Measurements from ENCODE around the gene POFUT2.

Gene POFUT2

DNA sequence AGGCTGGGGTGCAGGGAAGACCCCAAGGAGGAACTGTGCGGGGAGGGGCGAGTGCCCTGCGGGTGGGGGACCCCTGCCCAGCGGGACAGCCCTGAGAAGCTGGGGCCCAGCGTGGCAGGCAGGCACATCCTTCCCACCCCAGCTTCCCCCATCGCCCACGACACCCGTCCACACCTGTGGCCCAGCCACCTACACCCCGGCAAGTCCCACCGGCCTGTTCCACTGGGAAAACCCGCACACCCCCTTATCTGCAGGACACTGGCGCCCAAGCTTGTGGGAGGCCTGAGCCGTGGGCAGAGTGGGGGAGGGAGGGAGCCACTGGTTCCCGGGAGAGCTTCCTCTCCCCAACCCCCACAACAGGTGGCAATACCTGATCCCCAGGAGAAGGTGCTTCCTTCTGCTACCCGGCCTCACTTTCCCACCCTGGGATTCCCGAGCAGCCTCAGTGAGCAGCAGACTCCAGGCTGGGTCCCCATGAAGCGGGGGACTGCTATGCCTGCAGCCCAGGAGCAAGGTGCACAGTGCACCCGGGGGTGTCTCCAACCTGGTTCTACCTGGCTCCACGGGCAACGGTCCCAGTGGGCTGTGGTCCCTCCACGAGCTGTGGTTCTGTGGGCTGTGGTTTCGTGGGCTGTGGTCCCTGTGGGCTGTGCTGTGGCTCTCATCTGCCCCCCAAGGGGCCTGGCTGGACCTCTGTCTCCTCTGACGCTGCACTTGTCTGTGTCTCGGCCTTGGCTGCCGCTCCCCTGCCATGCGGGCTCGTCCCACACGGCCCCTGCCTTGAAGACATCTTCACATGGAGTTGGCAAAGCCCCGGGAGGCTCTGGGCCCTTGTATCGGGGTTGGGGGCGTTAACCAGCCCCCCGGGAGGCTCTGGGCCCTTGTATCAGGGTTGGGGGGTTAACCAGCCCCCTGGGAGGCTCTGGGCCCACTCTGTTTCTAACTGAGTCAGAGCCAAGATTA lies 37.8 kb upstream of the POFUT2 start:
- H3K27me3 ChIP-seq (ENCODE audit: control insufficient read depth in 1 of 2, insufficient read depth in 2 of 2, low read length in 2 of 2) = no peaks in the 10 kb centered on the region
- no peaks in the 10 kb centered on the region for H3K36me3 ChIP-seq (ENCODE audit: control insufficient read depth in 2 of 2, insufficient read depth in 2 of 2, low read length in 2 of 2)
- no peak overlapping the region for H3K27ac ChIP-seq (ENCODE audit: low read length)
- H3K4me1 ChIP-seq (ENCODE audit: control insufficient read depth, insufficient read depth, low read length) = peaks cover 22% of the 10 kb centered on the region
- no peaks in the 10 kb centered on the region for H3K9me3 ChIP-seq (ENCODE audit: control insufficient read depth in 2 of 2, low read length in 2 of 2)
- H3K9ac ChIP-seq (ENCODE audit: low read length in 2 of 2) = no peak overlapping the region
- no peak overlapping the region for H3K4me3 ChIP-seq (ENCODE audit: low read length in 2 of 2)

- Histone ChIP-seq H3K36me3 (ENCODE audit: control insufficient read depth in 2 of 2, insufficient read depth in 2 of 2, low read length in 2 of 2) (no peaks in the 10 kb centered on the region), H3K4me3 (ENCODE audit: low read length in 2 of 2) (no peak overlapping the region), H3K4me1 (ENCODE audit: control insufficient read depth, insufficient read depth, low read length) (peaks cover 22% of the 10 kb centered on the region), H3K27ac (ENCODE audit: low read length) (no peak overlapping the region), H3K9ac (ENCODE audit: low read length in 2 of 2) (no peak overlapping the region), H3K27me3 (ENCODE audit: control insufficient read depth in 1 of 2, insufficient read depth in 2 of 2, low read length in 2 of 2) (no peaks in the 10 kb centered on the region), H3K9me3 (ENCODE audit: control insufficient read depth in 2 of 2, low read length in 2 of 2) (no peaks in the 10 kb centered on the region)
These were observed 37.0 kb upstream of the POFUT2 start for GRCh38 chr21:45324489-45325205.

DNA sequence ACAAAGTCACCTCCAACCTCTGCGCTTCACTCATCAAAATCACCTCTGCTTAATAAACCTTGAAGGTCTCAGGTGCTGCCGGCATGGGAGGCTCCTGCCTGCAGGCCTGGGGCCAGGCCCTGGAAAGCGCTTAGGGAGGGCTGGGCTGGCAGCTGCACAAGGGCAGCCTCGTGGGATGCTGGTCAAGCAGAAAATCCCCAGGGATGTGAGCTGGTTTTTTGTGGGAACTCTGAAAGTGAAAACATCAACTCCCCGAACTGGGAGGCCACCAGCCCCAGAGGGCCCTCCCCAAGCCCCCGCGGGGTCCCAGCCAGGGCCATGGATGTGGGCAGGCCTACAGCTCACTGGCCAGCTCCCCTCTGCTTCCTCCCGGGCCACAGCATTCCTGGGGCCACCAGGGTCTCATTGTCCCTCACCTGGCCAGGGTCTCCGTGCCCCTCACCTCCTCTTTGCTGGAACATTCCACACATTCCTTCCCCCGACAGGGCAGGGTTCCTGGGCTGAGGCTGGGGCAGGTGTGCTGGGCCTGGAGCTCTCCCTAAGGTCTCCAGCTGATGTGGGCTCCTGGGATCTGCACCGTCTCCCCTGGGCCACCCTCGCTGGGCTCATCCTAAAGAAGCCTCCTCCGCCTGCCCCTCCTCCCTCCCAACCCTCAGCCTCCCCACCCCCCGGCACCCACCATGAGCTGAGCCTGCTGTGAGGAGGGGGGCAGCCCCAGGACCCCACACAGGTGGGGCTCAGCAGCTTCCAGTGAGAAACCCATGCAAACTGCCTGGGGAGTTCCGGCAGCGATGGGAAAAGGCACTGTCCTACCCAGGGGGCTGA lies 36.0 kb upstream of the POFUT2 start:
- no peak overlapping the region for H3K27ac ChIP-seq (ENCODE audit: low read length)
- no peak overlapping the region for H3K9ac ChIP-seq (ENCODE audit: low read length in 2 of 2)

DNA sequence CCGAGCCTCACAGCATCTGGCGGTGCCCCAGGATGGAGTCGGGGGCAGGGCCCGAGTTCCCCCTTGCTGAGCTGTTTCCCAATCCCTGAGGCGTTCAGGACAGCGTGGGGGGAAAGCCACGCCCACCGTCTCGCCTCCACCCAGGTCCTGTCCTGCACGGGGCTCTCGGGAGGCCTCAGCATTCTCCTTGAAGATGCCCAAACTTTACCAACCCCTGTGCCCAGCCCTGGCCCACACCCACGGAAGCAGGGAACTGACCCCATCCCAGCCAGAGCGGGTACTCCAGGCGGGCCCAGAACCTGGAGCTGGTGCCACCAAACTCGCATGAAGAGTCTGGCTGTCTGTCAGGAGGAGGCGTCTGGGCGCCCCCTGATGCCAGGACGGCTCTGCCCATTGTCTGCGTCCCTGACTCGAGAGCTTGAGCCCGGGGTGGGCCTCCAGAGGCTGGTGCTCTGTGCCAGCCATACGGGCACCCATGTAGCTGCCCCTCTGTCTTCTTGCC lies 35.3 kb upstream of the POFUT2 start:
- no peak overlapping the region for H3K4me3 ChIP-seq (ENCODE audit: low read length in 2 of 2)
- no peak overlapping the region for H3K9ac ChIP-seq (ENCODE audit: low read length in 2 of 2)
- H3K27ac ChIP-seq (ENCODE audit: low read length) = no peak overlapping the region
- H3K4me1 ChIP-seq (ENCODE audit: control insufficient read depth, insufficient read depth, low read length) = peaks cover 34% of the 10 kb centered on the region
- no peaks in the 10 kb centered on the region for H3K9me3 ChIP-seq (ENCODE audit: control insufficient read depth in 2 of 2, low read length in 2 of 2)
- no peaks in the 10 kb centered on the region for H3K36me3 ChIP-seq (ENCODE audit: control insufficient read depth in 2 of 2, insufficient read depth in 2 of 2, low read length in 2 of 2)
- no peaks in the 10 kb centered on the region for H3K27me3 ChIP-seq (ENCODE audit: control insufficient read depth in 1 of 2, insufficient read depth in 2 of 2, low read length in 2 of 2)

More for the DNA sequence above, 36.0 kb upstream of the POFUT2 start:
- Histone ChIP-seq H3K36me3 (ENCODE audit: control insufficient read depth in 2 of 2, insufficient read depth in 2 of 2, low read length in 2 of 2) (no peaks in the 10 kb centered on the region), H3K9me3 (ENCODE audit: control insufficient read depth in 2 of 2, low read length in 2 of 2) (no peaks in the 10 kb centered on the region), H3K4me1 (ENCODE audit: control insufficient read depth, insufficient read depth, low read length) (peaks cover 29% of the 10 kb centered on the region), H3K27me3 (ENCODE audit: control insufficient read depth in 1 of 2, insufficient read depth in 2 of 2, low read length in 2 of 2) (no peaks in the 10 kb centered on the region), H3K4me3 (ENCODE audit: low read length in 2 of 2) (no peak overlapping the region)

DNA sequence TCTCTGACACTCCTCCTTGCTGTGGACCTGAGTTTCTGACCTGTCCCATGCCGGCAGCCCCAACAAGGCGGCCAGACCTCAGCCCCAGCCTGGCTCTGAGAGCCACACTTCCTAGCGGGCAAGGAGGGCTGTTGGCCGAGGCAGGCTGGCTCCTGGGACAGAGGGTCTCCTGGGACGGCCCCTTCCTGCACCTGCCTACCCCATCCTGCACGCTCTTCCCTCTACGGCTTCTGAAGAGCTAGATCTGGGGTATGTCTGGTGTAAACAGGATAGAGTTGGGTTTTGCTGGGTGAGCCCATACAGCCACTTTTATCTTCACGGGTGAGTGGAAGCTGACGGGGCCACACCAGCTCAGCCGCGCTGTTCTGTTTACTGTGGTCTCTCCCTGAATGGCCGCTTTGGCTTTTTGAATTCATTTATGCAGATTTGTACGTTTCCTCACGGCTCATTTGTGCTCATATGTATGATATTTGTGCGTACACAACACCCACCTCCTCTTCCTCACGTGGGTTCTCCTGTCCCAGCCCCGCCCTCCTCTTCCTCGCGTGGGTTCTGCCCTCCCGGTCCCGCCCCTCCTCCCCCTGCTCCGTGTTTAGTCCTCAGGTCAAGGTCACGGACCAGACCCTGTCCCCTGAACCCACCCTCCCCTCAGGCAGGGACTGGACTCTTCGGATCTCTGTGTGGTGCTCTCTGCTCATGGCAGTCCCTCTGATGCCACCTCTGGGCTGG lies 34.7 kb upstream of the POFUT2 start:
- H3K9ac ChIP-seq (ENCODE audit: low read length in 2 of 2) = no peak overlapping the region
- H3K4me3 ChIP-seq (ENCODE audit: low read length in 2 of 2) = no peak overlapping the region
- H3K36me3 ChIP-seq (ENCODE audit: control insufficient read depth in 2 of 2, insufficient read depth in 2 of 2, low read length in 2 of 2) = no peaks in the 10 kb centered on the region
- no peak overlapping the region for H3K27ac ChIP-seq (ENCODE audit: low read length)
- H3K27me3 ChIP-seq (ENCODE audit: control insufficient read depth in 1 of 2, insufficient read depth in 2 of 2, low read length in 2 of 2) = no peaks in the 10 kb centered on the region
- H3K4me1 ChIP-seq (ENCODE audit: control insufficient read depth, insufficient read depth, low read length) = peaks cover 40% of the 10 kb centered on the region
- H3K9me3 ChIP-seq (ENCODE audit: control insufficient read depth in 2 of 2, low read length in 2 of 2) = no peaks in the 10 kb centered on the region

- peak overlapping the region; percentile 55 for H3K27ac ChIP-seq (ENCODE audit: low read length)
- H3K36me3 ChIP-seq (ENCODE audit: control insufficient read depth in 2 of 2, insufficient read depth in 2 of 2, low read length in 2 of 2) = no peaks in the 10 kb centered on the region
- H3K4me1 ChIP-seq (ENCODE audit: control insufficient read depth, insufficient read depth, low read length) = peaks cover 44% of the 10 kb centered on the region
- no peak overlapping the region for H3K4me3 ChIP-seq (ENCODE audit: low read length in 2 of 2)
- peak overlapping the region in 1 of 2 donors; percentile 59 for H3K9ac ChIP-seq (ENCODE audit: low read length in 2 of 2)
- no peaks in the 10 kb centered on the region for H3K9me3 ChIP-seq (ENCODE audit: control insufficient read depth in 2 of 2, low read length in 2 of 2)
- H3K27me3 ChIP-seq (ENCODE audit: control insufficient read depth in 1 of 2, insufficient read depth in 2 of 2, low read length in 2 of 2) = no peaks in the 10 kb centered on the region
These were observed 32.7 kb upstream of the POFUT2 start for GRCh38 chr21:45320261-45321025.

- no peaks in the 10 kb centered on the region for H3K36me3 ChIP-seq (ENCODE audit: control insufficient read depth in 2 of 2, insufficient read depth in 2 of 2, low read length in 2 of 2)
- peak overlapping the region; percentile 55 for H3K27ac ChIP-seq (ENCODE audit: low read length)
- no peaks in the 10 kb centered on the region for H3K27me3 ChIP-seq (ENCODE audit: control insufficient read depth in 1 of 2, insufficient read depth in 2 of 2, low read length in 2 of 2)
- peak overlapping the region in 1 of 2 donors; percentile 59 for H3K9ac ChIP-seq (ENCODE audit: low read length in 2 of 2)
- H3K4me3 ChIP-seq (ENCODE audit: low read length in 2 of 2) = no peak overlapping the region
- H3K9me3 ChIP-seq (ENCODE audit: control insufficient read depth in 2 of 2, low read length in 2 of 2) = no peaks in the 10 kb centered on the region
- peaks cover 44% of the 10 kb centered on the region for H3K4me1 ChIP-seq (ENCODE audit: control insufficient read depth, insufficient read depth, low read length)
These were observed 31.9 kb upstream of the POFUT2 start for GRCh38 chr21:45319461-45320211.

- Histone ChIP-seq H3K4me3 (ENCODE audit: low read length in 2 of 2) (no peak overlapping the region), H3K27me3 (ENCODE audit: control insufficient read depth in 1 of 2, insufficient read depth in 2 of 2, low read length in 2 of 2) (no peaks in the 10 kb centered on the region), H3K4me1 (ENCODE audit: control insufficient read depth, insufficient read depth, low read length) (peaks cover 44% of the 10 kb centered on the region), H3K36me3 (ENCODE audit: control insufficient read depth in 2 of 2, insufficient read depth in 2 of 2, low read length in 2 of 2) (no peaks in the 10 kb centered on the region), H3K9ac (ENCODE audit: low read length in 2 of 2) (no peak overlapping the region), H3K27ac (ENCODE audit: low read length) (peak overlapping the region; percentile 55), H3K9me3 (ENCODE audit: control insufficient read depth in 2 of 2, low read length in 2 of 2) (no peaks in the 10 kb centered on the region)
These were observed 31.1 kb upstream of the POFUT2 start for GRCh38 chr21:45318556-45319404.
